ENCODE results near the gene SFSWAP. TPM values are rescaled to one million over a fixed set of nuclear protein-coding genes. Genes with fewer than 3 reads are reported as not detected.

Gene SFSWAP
- total and polyA plus RNA-seq, 2 of the 13 experiments (the other 11 are each of a cell fraction or from before 2014, with no cell fraction given), result 17.1 to 27.7 TPM

DNA sequence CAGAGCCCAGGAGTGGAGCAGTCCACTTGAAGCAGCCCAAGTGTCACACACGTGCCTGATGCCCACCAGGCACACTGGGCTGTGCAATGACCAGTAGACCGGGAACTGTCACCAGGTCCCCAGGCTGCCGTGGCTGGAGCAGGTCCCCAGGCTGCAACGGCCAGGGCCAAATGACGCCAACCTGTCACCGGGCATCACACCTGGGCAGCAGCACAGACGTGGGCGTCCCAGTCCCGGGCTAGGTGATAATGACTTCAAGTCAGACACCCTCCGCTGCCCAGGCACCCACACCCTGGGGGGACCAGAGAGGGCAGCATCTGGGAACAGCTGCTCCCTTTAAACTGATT is 86.7 kb downstream of the SFSWAP start:
- ATAC-seq (no peak; the same call in 2 of the 3 replicates), FAIRE-seq (no peak), DNase-seq (ENCODE audit: low spot score) (no peak)
- no CpG with 5 or more reads among the region's 10 CpGs for WGBS (ENCODE audit: low lambda C conversion rate)
- H3K4me2 ChIP-seq (ENCODE audit: low read depth, low read length), result no peak overlapping the region
- no peak overlapping the region for H2AFZ ChIP-seq (ENCODE audit: low read length)
- H3K9me3 ChIP-seq (ENCODE audit: low read length), result no peaks in the 10 kb centered on the region
- no peaks in the 10 kb centered on the region for H4K20me1 ChIP-seq (ENCODE audit: insufficient read depth, low read length)
- no peak overlapping the region for H3K4me3 ChIP-seq (replicated peaks in 1 of 3; ENCODE audit: insufficient read depth in 1 of 3, low read depth in 2 of 3, low read length in 3 of 3)
- H3K27ac ChIP-seq (ENCODE audit: extremely low read length, insufficient read depth, low read length), result no peak overlapping the region
- H3K36me3 ChIP-seq (replicated peaks in 1 of 2; ENCODE audit: control insufficient read depth in 1 of 2, insufficient read depth in 2 of 2, low read length in 2 of 2), result peaks cover 18 to 32% of the 10 kb centered on the region in 2 experiments; a peak in 4 of 5 replicates
- no TSS peak for BruUV-seq (replicated peaks)
- CTCF ChIA-PET (ENCODE audit: low intra/inter-chr PET ratio, low total read pairs), result no interaction called here
- no peaks in the 10 kb centered on the region for H3K27me3 ChIP-seq (ENCODE audit: control insufficient read depth in 1 of 2, insufficient read depth in 2 of 2, low read length in 2 of 2)
- H3K79me2 ChIP-seq (ENCODE audit: insufficient read depth, low read length), result no peaks in the 10 kb centered on the region
- POLR2A ChIA-PET, result no interaction called here
- intact Hi-C loops (cut with micrococcal nuclease; ENCODE audit: unreplicated experiment), result no loop called here
- in situ Hi-C loops (cut with HindIII; ENCODE audit: extremely low pct_ligation_motif_present, low pct_unique_long_range_greater_than_20kb), result no loop called here
- no peak overlapping the region for H3K9ac ChIP-seq (ENCODE audit: insufficient read depth, low read depth, low read length)
- H3K4me1 ChIP-seq (ENCODE audit: insufficient read depth, low read length), result no peaks in the 10 kb centered on the region
- TF ChIP-seq PHB2 (IDR thresholded peaks at IDR 0.05; ENCODE audit: partially characterized antibody), result no peak
- TF ChIP-seq ZNF878 (CRISPR knock-in tag; IDR thresholded peaks at IDR 0.05), result no peak
- TF ChIP-seq HNF4A (CRISPR knock-in tag; IDR thresholded peaks at IDR 0.05), result no peak
- no peak for TF ChIP-seq ZNF577 (CRISPR knock-in tag; IDR thresholded peaks at IDR 0.05; ENCODE audit: borderline replicate concordance, low read depth)
- no peak for TF ChIP-seq NKX3-1 (CRISPR knock-in tag; IDR thresholded peaks at IDR 0.05)
- no peak for TF ChIP-seq ZNF143 (CRISPR knock-in tag; IDR thresholded peaks at IDR 0.05)
- no peak for TF ChIP-seq ARNT2 (CRISPR knock-in tag; IDR thresholded peaks at IDR 0.05; ENCODE audit: low read depth)
- TF ChIP-seq MXI1 (IDR thresholded peaks at IDR 0.05; ENCODE audit: borderline replicate concordance, low read depth, low read length), result no peak
- TF ChIP-seq, protein P1, sequence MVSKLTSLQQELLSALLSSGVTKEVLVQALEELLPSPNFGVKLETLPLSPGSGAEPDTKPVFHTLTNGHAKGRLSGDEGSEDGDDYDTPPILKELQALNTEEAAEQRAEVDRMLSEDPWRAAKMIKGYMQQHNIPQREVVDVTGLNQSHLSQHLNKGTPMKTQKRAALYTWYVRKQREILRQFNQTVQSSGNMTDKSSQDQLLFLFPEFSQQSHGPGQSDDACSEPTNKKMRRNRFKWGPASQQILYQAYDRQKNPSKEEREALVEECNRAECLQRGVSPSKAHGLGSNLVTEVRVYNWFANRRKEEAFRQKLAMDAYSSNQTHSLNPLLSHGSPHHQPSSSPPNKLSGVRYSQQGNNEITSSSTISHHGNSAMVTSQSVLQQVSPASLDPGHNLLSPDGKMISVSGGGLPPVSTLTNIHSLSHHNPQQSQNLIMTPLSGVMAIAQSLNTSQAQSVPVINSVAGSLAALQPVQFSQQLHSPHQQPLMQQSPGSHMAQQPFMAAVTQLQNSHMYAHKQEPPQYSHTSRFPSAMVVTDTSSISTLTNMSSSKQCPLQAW (CRISPR knock-in tag; IDR thresholded peaks at IDR 0.05), result no peak
- TF ChIP-seq MAFK (conservative IDR thresholded peaks at IDR 0.05 in 1 of 2, IDR thresholded peaks at IDR 0.05 in 1 of 2; ENCODE audit: low read length in 2 of 2), result no peak
- no peak for TF ChIP-seq ZNF232 (CRISPR knock-in tag; IDR thresholded peaks at IDR 0.05; ENCODE audit: borderline replicate concordance)
- TF ChIP-seq ZNF225 (CRISPR knock-in tag; IDR thresholded peaks at IDR 0.05), result no peak
- TF ChIP-seq, protein P2, sequence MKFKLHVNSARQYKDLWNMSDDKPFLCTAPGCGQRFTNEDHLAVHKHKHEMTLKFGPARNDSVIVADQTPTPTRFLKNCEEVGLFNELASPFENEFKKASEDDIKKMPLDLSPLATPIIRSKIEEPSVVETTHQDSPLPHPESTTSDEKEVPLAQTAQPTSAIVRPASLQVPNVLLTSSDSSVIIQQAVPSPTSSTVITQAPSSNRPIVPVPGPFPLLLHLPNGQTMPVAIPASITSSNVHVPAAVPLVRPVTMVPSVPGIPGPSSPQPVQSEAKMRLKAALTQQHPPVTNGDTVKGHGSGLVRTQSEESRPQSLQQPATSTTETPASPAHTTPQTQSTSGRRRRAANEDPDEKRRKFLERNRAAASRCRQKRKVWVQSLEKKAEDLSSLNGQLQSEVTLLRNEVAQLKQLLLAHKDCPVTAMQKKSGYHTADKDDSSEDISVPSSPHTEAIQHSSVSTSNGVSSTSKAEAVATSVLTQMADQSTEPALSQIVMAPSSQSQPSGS (CRISPR knock-in tag; IDR thresholded peaks at IDR 0.05), result no peak
- TF ChIP-seq, protein P3, sequence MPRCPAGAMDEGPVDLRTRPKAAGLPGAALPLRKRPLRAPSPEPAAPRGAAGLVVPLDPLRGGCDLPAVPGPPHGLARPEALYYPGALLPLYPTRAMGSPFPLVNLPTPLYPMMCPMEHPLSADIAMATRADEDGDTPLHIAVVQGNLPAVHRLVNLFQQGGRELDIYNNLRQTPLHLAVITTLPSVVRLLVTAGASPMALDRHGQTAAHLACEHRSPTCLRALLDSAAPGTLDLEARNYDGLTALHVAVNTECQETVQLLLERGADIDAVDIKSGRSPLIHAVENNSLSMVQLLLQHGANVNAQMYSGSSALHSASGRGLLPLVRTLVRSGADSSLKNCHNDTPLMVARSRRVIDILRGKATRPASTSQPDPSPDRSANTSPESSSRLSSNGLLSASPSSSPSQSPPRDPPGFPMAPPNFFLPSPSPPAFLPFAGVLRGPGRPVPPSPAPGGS (CRISPR knock-in tag; IDR thresholded peaks at IDR 0.05), result no peak
- no peak for TF ChIP-seq PHF21A (CRISPR knock-in tag; IDR thresholded peaks at IDR 0.05)
- TF ChIP-seq, protein P4, sequence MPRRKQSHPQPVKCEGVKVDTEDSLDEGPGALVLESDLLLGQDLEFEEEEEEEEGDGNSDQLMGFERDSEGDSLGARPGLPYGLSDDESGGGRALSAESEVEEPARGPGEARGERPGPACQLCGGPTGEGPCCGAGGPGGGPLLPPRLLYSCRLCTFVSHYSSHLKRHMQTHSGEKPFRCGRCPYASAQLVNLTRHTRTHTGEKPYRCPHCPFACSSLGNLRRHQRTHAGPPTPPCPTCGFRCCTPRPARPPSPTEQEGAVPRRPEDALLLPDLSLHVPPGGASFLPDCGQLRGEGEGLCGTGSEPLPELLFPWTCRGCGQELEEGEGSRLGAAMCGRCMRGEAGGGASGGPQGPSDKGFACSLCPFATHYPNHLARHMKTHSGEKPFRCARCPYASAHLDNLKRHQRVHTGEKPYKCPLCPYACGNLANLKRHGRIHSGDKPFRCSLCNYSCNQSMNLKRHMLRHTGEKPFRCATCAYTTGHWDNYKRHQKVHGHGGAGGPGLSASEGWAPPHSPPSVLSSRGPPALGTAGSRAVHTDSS (CRISPR knock-in tag; conservative IDR thresholded peaks at IDR 0.05), result no peak
- TF ChIP-seq, protein P5, sequence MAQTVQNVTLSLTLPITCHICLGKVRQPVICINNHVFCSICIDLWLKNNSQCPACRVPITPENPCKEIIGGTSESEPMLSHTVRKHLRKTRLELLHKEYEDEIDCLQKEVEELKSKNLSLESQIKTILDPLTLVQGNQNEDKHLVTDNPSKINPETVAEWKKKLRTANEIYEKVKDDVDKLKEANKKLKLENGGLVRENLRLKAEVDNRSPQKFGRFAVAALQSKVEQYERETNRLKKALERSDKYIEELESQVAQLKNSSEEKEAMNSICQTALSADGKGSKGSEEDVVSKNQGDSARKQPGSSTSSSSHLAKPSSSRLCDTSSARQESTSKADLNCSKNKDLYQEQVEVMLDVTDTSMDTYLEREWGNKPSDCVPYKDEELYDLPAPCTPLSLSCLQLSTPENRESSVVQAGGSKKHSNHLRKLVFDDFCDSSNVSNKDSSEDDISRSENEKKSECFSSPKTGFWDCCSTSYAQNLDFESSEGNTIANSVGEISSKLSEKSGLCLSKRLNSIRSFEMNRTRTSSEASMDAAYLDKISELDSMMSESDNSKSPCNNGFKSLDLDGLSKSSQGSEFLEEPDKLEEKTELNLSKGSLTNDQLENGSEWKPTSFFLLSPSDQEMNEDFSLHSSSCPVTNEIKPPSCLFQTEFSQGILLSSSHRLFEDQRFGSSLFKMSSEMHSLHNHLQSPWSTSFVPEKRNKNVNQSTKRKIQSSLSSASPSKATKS (CRISPR knock-in tag; IDR thresholded peaks at IDR 0.05), result no peak
- TF ChIP-seq SP1 (IDR thresholded peaks at IDR 0.05), result no peak
- TF ChIP-seq SP1 (CRISPR knock-in tag; IDR thresholded peaks at IDR 0.05), result no peak
